Measurements from ENCODE around the gene ETS2.

The ETS2 gene

GRCh38 chr21:38792676-38793459 lies 12.9 kb upstream of the ETS2 start:
- Histone ChIP-seq H3K27ac (replicated peaks) (no peak overlapping the region), H3K4me3 (replicated peaks; ENCODE audit: insufficient read depth, low read length) (no peak overlapping the region), H3K27me3 (ENCODE audit: insufficient read depth, poor library complexity, severe bottlenecking) (no peaks in the 10 kb centered on the region)
- TF ChIP-seq SPI1 (IDR thresholded peaks at IDR 0.05; ENCODE audit: borderline replicate concordance, low read depth) (no peak), POLR2AphosphoS5 (IDR thresholded peaks at IDR 0.05; ENCODE audit: low read depth) (no peak), REST (IDR thresholded peaks at IDR 0.05; ENCODE audit: insufficient replicate concordance, low read depth) (no peak), GABPA (IDR thresholded peaks at IDR 0.05; ENCODE audit: low read depth) (no peak), CTCF (IDR thresholded peaks at IDR 0.05; ENCODE audit: insufficient read depth, low read length) (no peak)
- no peak for DNase-seq (ENCODE audit: low read depth in 1 of 2, low spot score in 1 of 2)

- DNase-seq (ENCODE audit: low read depth in 1 of 2, low spot score in 1 of 2), result no peak
- no peak for TF ChIP-seq SPI1 (IDR thresholded peaks at IDR 0.05; ENCODE audit: borderline replicate concordance, low read depth)
- no peak for TF ChIP-seq POLR2AphosphoS5 (IDR thresholded peaks at IDR 0.05; ENCODE audit: low read depth)
- Histone ChIP-seq H3K4me3 (replicated peaks; ENCODE audit: insufficient read depth, low read length) (no peak overlapping the region), H3K27ac (replicated peaks) (no peak overlapping the region), H3K27me3 (ENCODE audit: insufficient read depth, poor library complexity, severe bottlenecking) (no peaks in the 10 kb centered on the region)
Observed at GRCh38 chr21:38793926-38794713, 11.6 kb upstream of the ETS2 start.

GRCh38 chr21:38794978-38795377 lies 10.8 kb upstream of the ETS2 start:
- H3K4me3 ChIP-seq (replicated peaks; ENCODE audit: insufficient read depth, low read length), result no peak overlapping the region
- no peak for DNase-seq (ENCODE audit: low read depth in 1 of 2, low spot score in 1 of 2)
- TF ChIP-seq REST (IDR thresholded peaks at IDR 0.05; ENCODE audit: insufficient replicate concordance, low read depth) (no peak), CTCF (IDR thresholded peaks at IDR 0.05; ENCODE audit: insufficient read depth, low read length) (no peak), SPI1 (IDR thresholded peaks at IDR 0.05; ENCODE audit: borderline replicate concordance, low read depth) (no peak), GABPA (IDR thresholded peaks at IDR 0.05; ENCODE audit: low read depth) (no peak), POLR2AphosphoS5 (IDR thresholded peaks at IDR 0.05; ENCODE audit: low read depth) (no peak)
- H3K27ac ChIP-seq (replicated peaks), result no peak overlapping the region
- no peaks in the 10 kb centered on the region for H3K27me3 ChIP-seq (ENCODE audit: insufficient read depth, poor library complexity, severe bottlenecking)

- no peaks in the 10 kb centered on the region for H3K27me3 ChIP-seq (ENCODE audit: insufficient read depth, poor library complexity, severe bottlenecking)
Observed at GRCh38 chr21:38795475-38795874, 10.3 kb upstream of the ETS2 start.

More at GRCh38 chr21:38795475-38795874, 10.3 kb upstream of the ETS2 start:
- DNase-seq (ENCODE audit: low read depth in 1 of 2, low spot score in 1 of 2), result no peak
- H3K27ac ChIP-seq (replicated peaks), result no peak overlapping the region
- no peak overlapping the region for H3K4me3 ChIP-seq (replicated peaks; ENCODE audit: insufficient read depth, low read length)
- TF ChIP-seq REST (IDR thresholded peaks at IDR 0.05; ENCODE audit: insufficient replicate concordance, low read depth) (no peak), CTCF (IDR thresholded peaks at IDR 0.05; ENCODE audit: insufficient read depth, low read length) (no peak), SPI1 (IDR thresholded peaks at IDR 0.05; ENCODE audit: borderline replicate concordance, low read depth) (no peak), GABPA (IDR thresholded peaks at IDR 0.05; ENCODE audit: low read depth) (no peak), POLR2AphosphoS5 (IDR thresholded peaks at IDR 0.05; ENCODE audit: low read depth) (no peak)
